Activated naive CD8-positive, alpha-beta T cell (primary cell): ENCODE data around the gene IFIT3.

Experiments used
- H3K27ac Mint-ChIP-seq: one replicate; pipeline ENCODE4 v1.8.0; 2021; ENCODE audit warnings: mixed read lengths
- H3K27me3 Mint-ChIP-seq: one replicate; pipeline ENCODE4 v1.8.0; 2021; ENCODE audit warnings: mixed read lengths
- H3K36me3 Mint-ChIP-seq: one replicate; pipeline ENCODE4 v1.8.0; 2021; ENCODE audit warnings: mixed read lengths
- H3K4me1 Mint-ChIP-seq: one replicate; pipeline ENCODE4 v1.8.0; 2021; ENCODE audit warnings: low read depth, mixed read lengths
- H3K4me3 Mint-ChIP-seq: one replicate; pipeline ENCODE4 v1.8.0; 2021; ENCODE audit warnings: mild to moderate bottlenecking, mixed read lengths
- H3K9me3 Mint-ChIP-seq: one replicate; pipeline ENCODE4 v1.8.0; 2021; ENCODE audit warnings: low read depth, mixed read lengths

The IFIT3 gene

DNA sequence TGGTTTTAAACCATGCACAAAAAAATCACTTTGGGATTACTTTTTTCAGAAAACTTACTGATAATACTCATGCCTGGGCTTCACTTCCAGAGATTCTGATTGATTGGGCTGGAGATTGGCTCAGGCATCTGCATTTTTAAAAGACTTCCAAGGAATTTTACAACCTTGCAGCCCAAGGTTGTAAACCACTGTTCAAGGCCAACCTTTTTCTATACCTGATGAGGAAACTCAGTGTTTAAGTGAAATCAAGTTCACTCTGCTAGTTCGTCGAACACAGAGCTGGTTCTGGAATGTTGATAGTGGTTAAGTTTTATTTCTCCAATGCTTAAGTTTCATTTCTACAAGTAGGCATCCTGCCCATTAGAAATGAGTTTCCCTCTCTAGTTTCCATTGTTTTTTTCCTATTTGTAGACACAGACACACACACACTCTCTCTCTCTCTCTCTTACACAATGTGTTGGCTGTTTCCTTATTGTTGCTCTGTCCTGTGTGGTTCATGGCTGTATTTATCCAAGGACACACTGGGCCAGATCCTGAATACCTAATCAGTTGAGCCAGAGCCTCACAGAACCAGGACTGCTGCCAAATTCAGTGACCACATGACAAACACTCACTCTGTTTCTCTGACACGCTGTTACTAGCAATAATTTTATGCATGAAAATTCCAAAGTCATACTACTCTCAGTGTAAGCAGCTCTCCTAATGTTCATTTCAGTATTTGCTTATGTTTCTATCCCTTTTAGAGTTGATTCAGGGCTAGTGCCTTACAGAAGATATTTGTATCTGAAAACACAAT, 46.3 kb downstream of the IFIT3 start:
- H3K9me3 Mint-ChIP-seq: no peaks in the 10 kb centered on the region
- H3K27me3 Mint-ChIP-seq: peaks cover 6% of the 10 kb centered on the region
- H3K36me3 Mint-ChIP-seq: no peaks in the 10 kb centered on the region
- H3K27ac Mint-ChIP-seq: no peak overlapping the region
- no peaks in the 10 kb centered on the region for H3K4me1 Mint-ChIP-seq
- H3K4me3 Mint-ChIP-seq: no peak overlapping the region

DNA sequence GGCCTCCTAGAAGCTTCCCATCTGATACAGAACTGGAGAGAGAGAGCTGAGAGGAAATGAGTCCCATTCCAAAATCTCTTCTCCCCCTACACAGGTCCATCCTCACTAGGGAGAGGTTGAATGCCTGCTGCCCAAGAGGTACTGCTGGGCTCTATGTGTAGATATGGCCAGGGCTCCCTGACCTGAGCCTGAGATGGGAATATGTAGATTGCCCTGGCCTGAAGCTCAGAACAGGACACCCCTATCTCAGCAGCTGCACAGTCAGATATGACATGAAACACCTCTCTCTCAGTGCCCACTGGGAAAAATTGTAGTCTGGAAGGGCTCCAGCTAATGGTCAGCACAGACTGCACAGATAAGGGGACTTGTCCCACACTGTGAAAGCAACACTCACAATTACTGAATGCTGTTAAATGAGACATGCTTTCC, 46.9 kb downstream of the IFIT3 start:
- H3K9me3 Mint-ChIP-seq: no peaks in the 10 kb centered on the region
- H3K4me1 Mint-ChIP-seq: no peaks in the 10 kb centered on the region
- peaks cover 6% of the 10 kb centered on the region for H3K27me3 Mint-ChIP-seq
- no peaks in the 10 kb centered on the region for H3K36me3 Mint-ChIP-seq
- no peak overlapping the region for H3K27ac Mint-ChIP-seq
- no peak overlapping the region for H3K4me3 Mint-ChIP-seq

DNA sequence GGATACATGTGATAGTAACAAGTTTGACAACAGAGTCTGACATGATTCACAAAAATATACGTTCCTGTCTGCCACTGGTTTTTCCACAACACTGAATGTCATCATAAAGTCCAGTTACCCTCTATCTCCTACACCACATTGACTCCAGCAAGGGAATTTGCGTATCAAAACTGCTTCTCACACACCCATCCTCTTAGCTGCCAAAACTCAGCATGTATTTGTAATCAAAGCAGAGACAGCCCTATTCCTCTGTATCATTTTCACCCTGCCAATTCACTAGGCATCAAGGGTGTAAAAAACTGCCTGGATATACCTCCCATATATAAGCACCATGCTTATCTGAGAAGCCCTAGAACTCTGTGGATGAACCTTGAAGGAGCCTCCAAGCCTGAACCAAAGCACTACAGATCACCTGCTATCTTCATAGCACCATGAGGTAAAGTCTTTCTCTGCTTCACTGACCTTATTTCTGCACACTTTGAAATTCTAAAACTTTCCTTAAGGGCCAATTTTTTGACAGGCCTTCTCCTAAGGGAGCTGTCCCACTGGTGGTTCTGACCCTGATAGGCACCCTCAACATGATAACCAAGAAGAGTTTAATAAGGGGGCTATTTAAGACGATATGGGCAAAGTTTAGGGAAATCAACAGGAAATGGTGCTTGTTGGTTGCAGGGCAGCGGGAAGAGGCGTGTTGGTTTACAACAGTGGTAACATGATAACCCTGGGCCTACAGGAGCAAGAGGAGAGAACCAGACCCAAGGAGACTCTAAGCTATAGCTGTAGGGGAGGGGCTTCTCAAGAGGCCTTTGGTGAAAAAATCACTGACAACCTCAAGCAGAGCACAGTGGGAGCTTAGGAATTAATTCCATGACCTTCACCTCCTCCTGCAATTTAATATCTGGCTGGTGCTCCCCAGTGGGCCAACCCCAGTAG, 50.2 kb downstream of the IFIT3 start, which contains the start of gene IFIT1B:
Gene IFIT1B (plus strand): TSS at position 352 of the 933 bp plus-strand sequence. CDS start 80 bp downstream, at position 432.
- H3K27ac Mint-ChIP-seq: no peak within 1 kb of the TSS
- peaks cover 2% of the 10 kb centered on the region for H3K4me1 Mint-ChIP-seq
- H3K4me3 Mint-ChIP-seq: no peak within 1 kb of the TSS
- peaks cover 3% of the 10 kb centered on the region for H3K36me3 Mint-ChIP-seq
- no peaks in the 10 kb centered on the region for H3K9me3 Mint-ChIP-seq
- H3K27me3 Mint-ChIP-seq: peaks cover 2% of the 10 kb centered on the region

DNA sequence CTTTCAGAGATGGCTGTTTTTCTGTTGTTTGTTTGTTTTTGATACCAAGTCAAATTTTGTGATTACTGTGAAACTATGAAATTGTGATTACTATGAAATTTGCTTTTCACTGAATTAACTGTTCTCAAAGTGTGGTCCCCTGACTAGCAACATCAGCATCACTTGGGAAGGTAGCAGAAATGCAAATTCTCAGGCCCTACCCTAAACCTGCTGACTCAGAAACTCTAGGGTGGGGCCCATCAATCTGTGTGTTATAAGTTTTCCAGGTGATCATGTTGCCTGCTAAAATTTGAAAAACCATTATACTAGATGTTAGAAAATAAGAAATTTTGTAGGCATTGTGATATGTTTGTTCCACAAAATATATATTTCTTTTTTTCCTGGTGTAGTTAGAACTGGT, 51.3 kb downstream of the IFIT3 start:
- H3K4me3 Mint-ChIP-seq: no peak overlapping the region
- H3K36me3 Mint-ChIP-seq: peaks cover 3% of the 10 kb centered on the region
- H3K27me3 Mint-ChIP-seq: peaks cover 2% of the 10 kb centered on the region
- H3K9me3 Mint-ChIP-seq: no peaks in the 10 kb centered on the region
- H3K27ac Mint-ChIP-seq: no peak overlapping the region
- peaks cover 3% of the 10 kb centered on the region for H3K4me1 Mint-ChIP-seq

DNA sequence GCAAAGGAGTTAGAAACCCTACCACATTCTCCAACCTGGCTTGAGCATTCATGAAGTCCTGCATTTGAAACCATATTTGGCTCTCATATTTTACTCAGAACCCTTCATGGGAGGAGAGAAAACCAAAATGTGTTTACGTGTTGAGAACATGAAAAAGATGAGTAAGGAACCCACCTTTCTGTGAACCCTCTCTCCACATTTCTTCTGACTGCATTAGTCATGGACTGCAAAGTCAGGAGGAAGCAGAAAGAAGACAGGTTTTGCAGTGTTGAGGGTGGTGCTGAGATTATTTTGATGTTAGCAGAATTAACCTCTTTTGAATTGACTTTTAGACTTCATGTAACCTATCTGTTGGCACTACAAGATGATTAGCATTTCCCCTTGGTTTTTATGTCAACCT, 55.0 kb downstream of the IFIT3 start:
- H3K27ac Mint-ChIP-seq: no peak overlapping the region
- no peaks in the 10 kb centered on the region for H3K9me3 Mint-ChIP-seq
- peaks cover 3% of the 10 kb centered on the region for H3K36me3 Mint-ChIP-seq
- peaks cover 3% of the 10 kb centered on the region for H3K4me1 Mint-ChIP-seq
- H3K4me3 Mint-ChIP-seq: no peak overlapping the region
- no peaks in the 10 kb centered on the region for H3K27me3 Mint-ChIP-seq

DNA sequence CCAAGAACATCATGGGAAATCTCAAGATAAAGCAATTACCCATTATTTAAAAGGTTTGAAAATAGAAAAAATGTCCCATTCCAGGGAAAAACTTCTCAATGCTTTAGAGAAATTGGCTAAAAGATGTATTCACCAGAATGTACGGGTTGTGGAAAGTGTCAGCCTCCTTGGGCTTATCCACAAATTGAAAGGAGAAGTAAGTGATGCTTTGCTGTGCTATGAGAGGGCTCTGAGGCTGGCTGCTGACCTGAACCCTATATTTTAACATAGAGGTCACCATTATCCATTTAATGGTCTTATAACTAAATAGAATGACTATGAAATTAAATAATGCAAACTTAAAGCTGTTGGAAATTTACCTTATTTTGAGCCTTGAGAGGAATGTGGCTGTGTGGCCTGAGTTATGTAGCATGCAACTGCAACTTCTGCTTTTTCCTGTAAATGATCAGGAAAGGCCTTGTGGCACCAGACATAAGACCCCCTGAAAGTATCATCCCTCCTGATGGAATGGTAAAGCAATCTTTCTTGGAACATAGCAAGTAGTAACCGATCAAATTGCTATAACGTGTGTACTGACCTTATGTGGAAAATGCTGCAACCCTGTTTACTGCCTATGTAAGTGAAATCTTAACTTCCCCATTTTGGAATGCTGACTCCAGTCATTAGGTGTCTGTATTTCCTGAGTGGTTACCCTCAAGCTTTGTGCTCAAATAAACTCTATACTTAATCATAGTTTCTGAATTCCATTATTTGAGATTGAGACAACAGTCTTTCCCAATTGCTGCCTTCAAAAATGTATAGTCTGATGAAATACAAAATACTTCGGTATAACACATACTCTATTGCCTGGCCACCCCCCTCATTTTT, 56.9 kb downstream of the IFIT3 start:
- no peak overlapping the region for H3K4me3 Mint-ChIP-seq
- no peaks in the 10 kb centered on the region for H3K9me3 Mint-ChIP-seq
- peaks cover 3% of the 10 kb centered on the region for H3K36me3 Mint-ChIP-seq
- peaks cover 3% of the 10 kb centered on the region for H3K4me1 Mint-ChIP-seq
- H3K27me3 Mint-ChIP-seq: no peaks in the 10 kb centered on the region
- no peak overlapping the region for H3K27ac Mint-ChIP-seq

DNA sequence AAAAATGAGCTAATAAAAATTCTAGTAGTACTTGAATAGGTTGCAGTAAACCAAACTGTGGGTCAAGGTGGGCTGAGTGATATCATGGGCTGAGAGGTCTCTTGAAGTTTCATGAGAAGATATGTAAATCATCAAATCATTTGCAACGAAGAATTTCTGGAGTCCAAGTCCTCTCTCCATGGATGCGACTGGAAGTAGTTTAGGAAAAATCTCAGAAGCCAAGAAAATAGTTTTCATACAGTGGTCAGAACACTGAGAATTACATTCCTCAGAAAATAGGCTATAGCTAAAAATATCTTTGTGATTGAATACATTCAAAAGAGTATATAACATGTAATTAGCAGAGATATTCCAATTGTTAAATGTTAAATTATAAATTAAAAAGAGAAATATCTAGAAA, 61.0 kb downstream of the IFIT3 start:
- no peak overlapping the region for H3K4me3 Mint-ChIP-seq
- no peaks in the 10 kb centered on the region for H3K27me3 Mint-ChIP-seq
- peaks cover 20% of the 10 kb centered on the region for H3K4me1 Mint-ChIP-seq
- no peak overlapping the region for H3K27ac Mint-ChIP-seq
- H3K9me3 Mint-ChIP-seq: no peaks in the 10 kb centered on the region
- no peaks in the 10 kb centered on the region for H3K36me3 Mint-ChIP-seq

DNA sequence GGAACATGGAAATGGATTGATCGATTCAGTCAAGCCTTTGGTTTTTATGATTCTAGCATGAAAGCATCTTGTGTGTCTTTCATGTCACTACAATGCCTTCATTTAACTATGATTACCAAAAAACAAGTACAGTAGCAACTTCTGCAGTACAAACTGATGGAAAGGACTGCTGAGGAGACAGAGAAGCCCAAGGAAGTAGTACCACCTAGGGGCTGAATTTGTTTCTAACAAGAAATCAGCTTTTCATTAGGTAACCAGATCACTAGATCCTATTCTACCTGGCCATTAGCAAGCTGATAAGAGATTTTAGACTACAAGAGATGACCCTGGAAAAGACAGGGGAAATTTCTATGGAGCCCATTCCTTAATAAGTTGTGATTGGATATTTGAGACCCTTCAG, 61.5 kb downstream of the IFIT3 start:
- H3K4me3 Mint-ChIP-seq: no peak overlapping the region
- H3K36me3 Mint-ChIP-seq: no peaks in the 10 kb centered on the region
- no peaks in the 10 kb centered on the region for H3K9me3 Mint-ChIP-seq
- H3K4me1 Mint-ChIP-seq: peaks cover 24% of the 10 kb centered on the region
- no peaks in the 10 kb centered on the region for H3K27me3 Mint-ChIP-seq
- H3K27ac Mint-ChIP-seq: no peak overlapping the region
